BE2C (cell line): Measurements from ENCODE around the gene COL16A1.

Source experiments
- DNase-seq: peaks from one replicate; pipeline ENCODE4 v3.0.0-alpha.2; 2020
- H3K27me3 ChIP-seq: fragments of 250-450 bp; sonication (Bioruptor Pico); 2 replicates; pipeline ENCODE4 v1.5.1; 2020; ENCODE audit warnings: mild to moderate bottlenecking
- H3K36me3 ChIP-seq: fragments of 250-450 bp; sonication (Bioruptor Pico); 2 replicates; pipeline ENCODE4 v1.5.1; 2020; ENCODE audit warnings: mild to moderate bottlenecking
- H3K4me1 ChIP-seq: fragments of 250-450 bp; sonication (Bioruptor Pico); 2 replicates; pipeline ENCODE4 v1.5.1; 2020
- H3K4me3 ChIP-seq: 2 replicates; pipeline ENCODE4 v1.5.1; 2011; ENCODE audit warnings: low read depth, low read length
- H3K9me3 ChIP-seq: fragments of 250-450 bp; sonication (Bioruptor Pico); 2 replicates; pipeline ENCODE4 v1.5.1; 2020
- CTCF ChIP-seq: IDR thresholded peaks from 2 replicates; pipeline ENCODE4 v1.5.1; 2012; ENCODE audit warnings: mild to moderate bottlenecking, low read depth, low read length

The COL16A1 gene

GRCh38 chr1:31646259-31646960, 57.4 kb downstream of the COL16A1 start:
- Histone ChIP-seq H3K4me3 (no peak overlapping the region), H3K36me3 (no peaks in the 10 kb centered on the region), H3K4me1 (no peaks in the 10 kb centered on the region), H3K27me3 (no peaks in the 10 kb centered on the region), H3K9me3 (no peaks in the 10 kb centered on the region)
- no peak for DNase-seq
- TF ChIP-seq CTCF, result no peak

DNA sequence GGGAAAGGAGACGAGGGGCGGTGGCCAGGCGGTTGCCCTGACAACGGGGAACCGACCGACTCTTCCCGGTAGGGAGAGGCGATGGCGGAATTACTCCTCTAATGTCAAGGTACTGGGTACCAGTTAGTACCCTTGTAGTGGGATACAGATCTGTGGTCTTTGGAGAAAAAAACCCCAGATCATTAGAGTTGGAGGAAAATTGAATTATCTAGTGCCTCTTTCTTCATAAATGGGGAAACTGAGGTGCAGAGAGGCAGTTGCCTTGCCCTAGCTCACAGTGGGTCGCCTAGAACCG, 58.6 kb downstream of the COL16A1 start:
- peak overlapping the region; percentile 81 for H3K4me3 ChIP-seq
- H3K9me3 ChIP-seq, result no peaks in the 10 kb centered on the region
- H3K27me3 ChIP-seq, result no peaks in the 10 kb centered on the region
- DNase-seq, result no peak
- H3K4me1 ChIP-seq, result no peaks in the 10 kb centered on the region; the same call in 1 of the 2 replicates
- no peaks in the 10 kb centered on the region for H3K36me3 ChIP-seq
- no peak for TF ChIP-seq CTCF

DNA sequence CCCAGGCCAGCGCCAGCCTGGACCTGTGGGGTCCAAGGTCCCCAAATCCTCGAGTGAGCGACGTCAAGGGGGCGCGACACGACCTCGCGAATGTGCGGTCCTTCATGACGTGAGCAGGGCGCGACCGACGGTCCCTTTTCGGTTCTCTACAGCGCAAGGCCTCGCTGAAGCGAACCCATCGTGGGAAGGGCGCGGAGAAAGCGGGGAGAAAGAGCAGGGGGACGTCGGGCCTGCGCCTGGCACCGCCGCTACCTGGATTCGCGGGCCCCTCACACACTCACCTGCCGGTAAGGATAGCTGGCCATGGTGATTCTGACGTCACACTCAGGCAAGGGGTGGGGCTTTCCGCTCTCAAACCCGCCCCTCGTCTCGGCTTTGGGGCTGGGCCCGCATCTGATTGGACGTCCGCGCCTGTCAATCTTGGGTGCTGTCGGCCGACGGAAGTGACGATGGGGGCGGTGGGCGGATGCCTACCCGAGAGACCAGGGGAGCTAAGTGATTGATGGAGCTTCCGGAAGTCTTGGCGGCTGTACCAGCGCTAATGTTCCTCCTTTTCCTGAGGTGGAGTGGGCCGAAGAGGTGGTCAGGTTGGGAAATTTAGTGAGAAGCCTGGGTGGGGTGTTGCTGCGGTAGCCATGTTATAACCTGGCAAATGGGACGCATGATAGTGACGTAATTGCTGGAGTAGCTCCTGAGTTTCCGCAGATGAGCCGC, 59.1 kb downstream of the COL16A1 start, which contains the start of gene PEF1:
PEF1 (minus strand) TSS at position 317 of the 714 bp plus-strand sequence; CDS start at position 305, 12 bp downstream.
- no peak for TF ChIP-seq CTCF
- peak; percentile 95 for DNase-seq
- Histone ChIP-seq H3K4me3 (peak within 1 kb of the TSS; percentile 81), H3K27me3 (no peaks in the 10 kb centered on the region), H3K9me3 (no peaks in the 10 kb centered on the region), H3K36me3 (no peaks in the 10 kb centered on the region), H3K4me1 (no peaks in the 10 kb centered on the region; the same call in 1 of the 2 replicates)

GRCh38 chr1:31643976-31644559, 59.7 kb downstream of the COL16A1 start:
- no peak for DNase-seq
- H3K4me3 ChIP-seq, result peak overlapping the region; percentile 81
- no peaks in the 10 kb centered on the region for H3K9me3 ChIP-seq
- H3K27me3 ChIP-seq, result no peaks in the 10 kb centered on the region
- no peak for TF ChIP-seq CTCF
- H3K4me1 ChIP-seq, result peaks cover 3% of the 10 kb centered on the region
- no peaks in the 10 kb centered on the region for H3K36me3 ChIP-seq

DNA sequence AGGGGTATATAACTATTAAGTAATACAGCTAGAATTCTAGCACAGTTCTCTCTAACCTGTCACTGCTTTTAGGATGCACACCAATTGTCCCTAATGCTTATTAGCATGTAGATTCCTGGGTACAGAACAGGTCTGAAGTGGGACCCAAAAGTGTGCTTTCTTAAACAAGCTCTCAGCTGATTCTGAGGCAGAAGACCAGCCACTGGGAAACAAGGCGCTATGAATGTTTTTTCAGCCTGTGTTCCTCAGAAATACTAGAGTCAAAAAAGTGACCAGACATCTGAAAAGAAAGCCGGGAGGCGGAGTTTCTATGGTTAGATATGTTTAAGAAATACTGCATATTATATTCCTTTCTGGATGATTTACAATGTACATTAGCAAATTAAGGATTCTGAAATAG, 60.9 kb downstream of the COL16A1 start:
- no peak for DNase-seq
- Histone ChIP-seq H3K4me3 (no peak overlapping the region), H3K4me1 (peaks cover 7% of the 10 kb centered on the region), H3K27me3 (no peaks in the 10 kb centered on the region), H3K36me3 (no peaks in the 10 kb centered on the region), H3K9me3 (no peaks in the 10 kb centered on the region)
- no peak for TF ChIP-seq CTCF

DNA sequence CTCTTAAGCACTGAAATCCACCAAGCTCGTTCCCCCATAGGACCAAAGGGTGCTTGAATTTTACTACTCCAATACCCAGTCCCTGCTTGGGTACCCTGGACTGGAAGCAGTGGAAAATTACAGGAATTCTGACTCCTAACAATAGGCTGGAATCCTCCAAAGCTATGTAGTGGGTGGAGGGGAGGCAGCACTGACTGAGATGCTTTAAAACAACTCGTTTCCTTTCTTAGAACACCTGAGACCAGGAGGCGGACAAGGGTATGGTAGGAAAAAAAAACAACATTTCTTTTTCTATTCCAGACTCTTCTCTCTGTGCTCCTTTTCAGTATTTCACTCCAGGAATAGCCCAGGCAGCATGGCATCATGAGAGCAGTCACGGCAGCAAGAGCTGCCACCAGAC, 61.5 kb downstream of the COL16A1 start:
- Histone ChIP-seq H3K27me3 (no peaks in the 10 kb centered on the region), H3K36me3 (no peaks in the 10 kb centered on the region), H3K4me1 (peaks cover 7% of the 10 kb centered on the region), H3K9me3 (no peaks in the 10 kb centered on the region), H3K4me3 (no peak overlapping the region)
- DNase-seq, result no peak
- TF ChIP-seq CTCF, result no peak
